Measurements from ENCODE around the gene AFF1. TPM values are rescaled to one million over a fixed set of nuclear protein-coding genes. Genes with fewer than 3 reads are reported as not detected.
"Not testable (repeated sequence)": the region's sequence is repeated elsewhere in the genome, so short reads cannot be mapped to it uniquely, and the experiment has no call there.

AFF1 gene
- total RNA-seq, 1 experiment from 2014 or later: 61.9 TPM

GRCh38 chr4:86991994-86992393, 57.2 kb downstream of the AFF1 start:
- Mint-ChIP-seq H3K4me3 (ENCODE audit: unreplicated experiment) (no peak overlapping the region), H3K9me3 (ENCODE audit: unreplicated experiment) (no peaks in the 10 kb centered on the region), H3K36me3 (ENCODE audit: insufficient read depth, unreplicated experiment) (peaks cover 22% of the 10 kb centered on the region), H3K27ac (ENCODE audit: low read depth, unreplicated experiment) (no peak overlapping the region), H3K27me3 (ENCODE audit: insufficient read depth, unreplicated experiment) (no peaks in the 10 kb centered on the region), H3K4me1 (ENCODE audit: insufficient read depth, unreplicated experiment) (peaks cover 8% of the 10 kb centered on the region)
- no peak for TF ChIP-seq CTCF (IDR thresholded peaks at IDR 0.05; ENCODE audit: unreplicated experiment)
- intact Hi-C loops (cut with micrococcal nuclease): no loop called here
- no peak for DNase-seq (ENCODE audit: unreplicated experiment)
- POLR2A ChIA-PET: interaction anchor here (1.2 to 1.7 kb wide), 4 partner anchors 13 to 129 kb away, joined by 3 to 7 read pairs (median 3); no protein-coding TSS in a partner anchor
- BruUV-seq (replicated peaks): no TSS peak
- CTCF ChIA-PET: interaction anchor here (0.6 to 1.4 kb wide), 5 partner anchors 11 to 70 kb away, joined by 3 to 5 read pairs (median 4); no protein-coding TSS in a partner anchor

- ChIA-PET CTCF (interaction anchor here (0.6 to 1.1 kb wide), 2 partner anchors 113 to 298 kb away, joined by 3 read pairs; no protein-coding TSS in a partner anchor), POLR2A (interaction anchor here (0.6 to 2.4 kb wide), 5 partner anchors 9 to 73 kb away, joined by 3 to 10 read pairs (median 3); no protein-coding TSS in a partner anchor)
- intact Hi-C loops (cut with micrococcal nuclease): no loop called here
- DNase-seq (ENCODE audit: unreplicated experiment): no peak
- H3K27me3 Mint-ChIP-seq (ENCODE audit: insufficient read depth, unreplicated experiment): no peaks in the 10 kb centered on the region
- H3K36me3 Mint-ChIP-seq (ENCODE audit: insufficient read depth, unreplicated experiment): peaks cover 11% of the 10 kb centered on the region
- H3K9me3 Mint-ChIP-seq (ENCODE audit: unreplicated experiment): no peaks in the 10 kb centered on the region
- no TSS peak for BruUV-seq (replicated peaks)
- peaks cover 9% of the 10 kb centered on the region for H3K4me1 Mint-ChIP-seq (ENCODE audit: insufficient read depth, unreplicated experiment)
- no peak overlapping the region for H3K27ac Mint-ChIP-seq (ENCODE audit: low read depth, unreplicated experiment)
- no peak for TF ChIP-seq CTCF (IDR thresholded peaks at IDR 0.05; ENCODE audit: unreplicated experiment)
- no peak overlapping the region for H3K4me3 Mint-ChIP-seq (ENCODE audit: unreplicated experiment)
These were observed 59.3 kb downstream of the AFF1 start for GRCh38 chr4:86993909-86994681.

- ChIA-PET POLR2A (interaction anchor here (0.6 to 2.4 kb wide), 5 partner anchors 9 to 73 kb away, joined by 3 to 10 read pairs (median 3); no protein-coding TSS in a partner anchor), CTCF (interaction anchor here (1.1 kb wide), 1 partner anchor 112 kb away, joined by 3 read pairs; no protein-coding TSS in a partner anchor)
- H3K4me3 Mint-ChIP-seq (ENCODE audit: unreplicated experiment): no peak overlapping the region
- peaks cover 15% of the 10 kb centered on the region for H3K36me3 Mint-ChIP-seq (ENCODE audit: insufficient read depth, unreplicated experiment)
- peaks cover 15% of the 10 kb centered on the region for H3K4me1 Mint-ChIP-seq (ENCODE audit: insufficient read depth, unreplicated experiment)
- no TSS peak for BruUV-seq (replicated peaks)
- no peaks in the 10 kb centered on the region for H3K9me3 Mint-ChIP-seq (ENCODE audit: unreplicated experiment)
- no peak for TF ChIP-seq CTCF (IDR thresholded peaks at IDR 0.05; ENCODE audit: unreplicated experiment)
- no peak overlapping the region for H3K27ac Mint-ChIP-seq (ENCODE audit: low read depth, unreplicated experiment)
- DNase-seq (ENCODE audit: unreplicated experiment): no peak
- no peaks in the 10 kb centered on the region for H3K27me3 Mint-ChIP-seq (ENCODE audit: insufficient read depth, unreplicated experiment)
- intact Hi-C loops (cut with micrococcal nuclease): no loop called here
These were observed 59.9 kb downstream of the AFF1 start for GRCh38 chr4:86994686-86995085.

GRCh38 chr4:86996510-86996909, 61.7 kb downstream of the AFF1 start:
- Mint-ChIP-seq H3K4me1 (ENCODE audit: insufficient read depth, unreplicated experiment) (peaks cover 23% of the 10 kb centered on the region), H3K36me3 (ENCODE audit: insufficient read depth, unreplicated experiment) (peaks cover 13% of the 10 kb centered on the region)
- POLR2A ChIA-PET; intact Hi-C loops (cut with micrococcal nuclease); DNase-seq (ENCODE audit: unreplicated experiment); H3K27ac Mint-ChIP-seq (ENCODE audit: low read depth, unreplicated experiment); CTCF ChIA-PET; H3K27me3 Mint-ChIP-seq (ENCODE audit: insufficient read depth, unreplicated experiment); H3K9me3 Mint-ChIP-seq (ENCODE audit: unreplicated experiment); BruUV-seq (replicated peaks); H3K4me3 Mint-ChIP-seq (ENCODE audit: unreplicated experiment): not testable (repeated sequence)

Data from MCF 10A (cell line).